ENCODE results near the gene IGF2BP3.

Gene IGF2BP3

DNA sequence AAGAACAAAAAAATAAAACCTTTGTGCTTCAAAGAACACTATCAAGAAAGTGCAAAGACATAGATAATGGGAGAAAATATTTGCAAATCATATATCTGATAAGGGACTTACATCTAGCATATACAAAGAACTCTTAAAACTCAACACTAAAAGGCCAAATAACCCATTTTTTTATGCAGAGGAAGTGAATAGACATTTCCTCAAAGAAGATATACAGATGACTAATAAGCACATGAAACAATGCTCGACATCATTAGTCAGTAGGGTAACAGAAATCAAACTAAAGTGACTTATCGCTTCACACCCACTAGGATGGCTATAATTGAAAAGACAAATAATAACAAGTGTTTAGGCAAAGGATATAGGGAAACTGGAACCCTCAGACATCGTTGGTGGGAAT, 93.2 kb downstream of the IGF2BP3 start:
- DNase-seq (ENCODE audit: low spot score) = peak; percentile 32

DNA sequence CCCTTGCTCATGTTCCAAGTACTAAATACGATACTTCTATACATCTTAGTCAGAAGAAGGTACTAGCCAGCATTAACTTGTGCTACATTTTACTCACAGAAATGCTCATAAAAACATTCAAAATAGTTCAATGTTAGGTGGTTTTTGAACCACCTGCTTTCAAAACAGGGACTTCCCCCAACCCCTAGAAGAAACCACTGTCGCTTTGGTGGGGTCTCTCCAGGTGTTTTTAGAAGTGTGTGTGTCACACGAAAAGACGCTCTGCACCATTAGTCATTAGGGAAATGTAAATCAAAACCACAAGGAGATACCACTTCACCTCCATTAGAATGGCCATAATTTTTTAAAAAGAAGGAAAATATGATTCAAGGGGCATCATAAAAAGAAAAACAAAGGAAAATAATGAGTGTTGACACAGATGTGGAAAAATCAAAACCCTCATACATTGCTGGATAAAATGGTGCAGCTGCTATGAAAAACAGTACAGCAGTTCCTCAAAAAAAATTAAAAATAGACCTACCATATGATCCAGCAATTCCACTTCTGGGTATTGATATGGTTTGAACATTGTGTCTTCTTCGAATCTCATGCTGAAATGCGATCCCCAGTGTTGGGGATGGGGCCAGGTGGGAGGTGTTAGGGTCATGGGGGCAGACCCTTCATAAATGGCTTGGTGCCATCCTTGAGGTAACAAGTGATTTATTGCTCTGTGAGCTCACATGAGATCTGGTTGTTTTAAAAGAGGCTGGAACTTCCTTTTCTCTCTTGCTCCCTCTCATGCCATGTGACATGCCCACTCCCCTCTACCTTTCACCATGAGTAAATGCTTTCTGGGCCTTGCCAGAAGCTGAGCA, 96.9 kb downstream of the IGF2BP3 start:
- peak; percentile 67 for DNase-seq (ENCODE audit: low spot score)

DNA sequence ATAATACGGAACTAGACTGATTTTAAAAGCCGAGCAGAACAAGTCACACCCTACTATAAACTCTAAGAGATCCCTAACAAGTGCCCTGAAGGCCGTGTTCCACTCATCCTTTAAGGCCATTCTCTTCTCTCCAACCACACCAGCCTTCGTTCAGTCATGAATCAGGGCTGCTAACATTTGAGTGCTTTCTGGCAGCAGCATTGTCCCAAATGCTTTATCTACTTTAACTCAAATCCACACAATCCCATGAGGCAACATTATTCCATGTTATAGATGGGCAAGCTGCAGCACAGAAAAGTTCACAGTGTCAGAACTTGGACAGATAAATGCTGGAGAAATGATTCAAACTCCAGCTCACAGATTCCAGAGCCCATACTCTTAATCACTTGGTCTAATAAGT, 97.7 kb downstream of the IGF2BP3 start:
- DNase-seq (ENCODE audit: low spot score) = no peak

DNA sequence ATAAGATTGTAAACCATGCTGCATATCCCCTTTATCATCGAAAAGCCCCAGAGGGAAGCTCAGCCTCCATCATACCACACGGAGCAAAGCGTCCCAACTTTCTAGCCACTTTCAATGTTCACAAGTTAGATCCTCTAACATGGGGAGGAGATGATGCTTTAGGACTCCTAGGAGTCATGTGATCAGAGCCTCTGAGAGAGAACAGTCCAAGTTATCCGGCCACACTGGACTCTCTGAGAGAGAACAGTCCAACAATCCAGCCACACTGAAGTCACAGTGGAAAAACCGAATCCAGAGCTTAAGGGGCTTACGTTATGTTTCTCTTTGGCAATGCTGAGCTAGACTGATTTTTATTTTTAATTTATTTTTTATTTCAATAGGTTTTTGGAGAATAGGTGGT, 98.6 kb downstream of the IGF2BP3 start:
- DNase-seq (ENCODE audit: low spot score) = no peak

DNA sequence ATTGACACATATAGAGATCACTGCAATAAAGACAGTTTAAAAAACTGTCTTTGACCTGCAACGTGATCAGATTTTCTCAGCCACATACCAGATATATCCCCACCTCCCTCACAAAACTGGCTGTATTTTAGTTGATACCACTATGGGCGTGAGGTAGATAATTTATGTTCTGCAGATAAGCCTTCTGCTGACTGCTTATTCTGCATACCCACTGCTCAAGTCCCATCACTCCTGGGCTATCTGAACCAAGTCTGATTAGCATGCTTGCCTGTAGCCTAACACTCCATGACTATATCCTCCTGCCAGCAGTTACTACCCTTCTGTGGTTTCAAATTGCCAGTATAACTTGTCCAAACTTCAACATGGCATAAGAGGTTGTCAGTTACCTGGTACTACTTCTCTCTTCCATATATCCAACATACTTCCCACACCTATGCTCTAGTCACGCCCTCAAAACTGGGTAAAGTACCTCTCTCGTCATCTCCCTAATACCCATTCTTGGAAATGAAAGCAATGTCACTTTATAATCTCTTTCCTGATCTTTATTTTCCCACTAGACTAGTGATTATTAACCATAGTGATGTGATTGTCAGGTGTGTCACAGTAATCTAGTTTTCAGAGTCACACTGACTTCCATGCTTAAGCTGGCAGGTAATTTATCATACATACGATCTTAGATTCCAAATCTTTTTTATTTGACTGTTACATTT, 100.4 kb downstream of the IGF2BP3 start:
- DNase-seq (ENCODE audit: low spot score) = no peak

DNA sequence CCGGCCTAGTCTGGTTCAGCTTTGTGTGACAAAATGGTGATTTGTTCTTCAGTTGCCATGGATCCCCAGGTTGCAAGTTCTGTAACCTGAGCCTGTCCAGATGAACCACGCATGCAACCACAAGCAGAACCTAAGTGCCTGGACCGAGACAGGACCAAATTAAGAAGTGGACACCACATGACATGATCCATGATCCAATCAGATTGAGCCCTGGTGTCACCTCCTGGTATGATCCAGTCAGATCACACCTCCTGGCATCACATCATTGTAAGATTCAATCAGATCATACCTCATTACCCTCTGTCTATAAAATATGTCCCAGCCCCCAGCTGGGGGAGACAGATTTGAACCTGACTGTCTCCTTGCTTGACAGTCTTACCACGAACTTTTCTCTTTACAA, 101.2 kb downstream of the IGF2BP3 start:
- DNase-seq (ENCODE audit: low spot score) = no peak

DNA sequence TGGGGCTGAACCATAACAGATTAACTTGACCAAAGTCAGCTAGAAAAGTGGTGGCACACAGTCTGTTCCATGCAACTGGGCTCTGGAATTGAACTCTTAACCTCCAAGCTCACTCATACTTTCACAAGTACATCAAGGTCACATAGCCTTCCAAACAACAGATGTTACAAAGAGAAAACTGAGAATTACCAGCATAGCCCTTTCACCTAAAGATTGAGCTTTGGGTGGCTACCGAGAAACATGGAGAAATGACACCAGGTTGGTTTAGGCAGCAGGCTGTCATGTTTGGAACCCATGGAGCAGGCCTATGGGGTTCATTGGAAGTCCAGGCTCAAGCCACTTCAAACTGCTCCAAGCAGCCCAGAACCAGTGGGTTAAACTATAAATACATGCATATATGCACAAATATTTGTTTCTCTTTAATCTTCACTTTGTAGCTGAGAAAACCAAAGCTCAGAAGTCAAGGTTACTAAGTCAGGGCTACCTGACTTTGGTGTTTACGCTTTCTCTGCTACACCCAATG, 112.1 kb downstream of the IGF2BP3 start:
- no peak for DNase-seq (ENCODE audit: low spot score)

DNA sequence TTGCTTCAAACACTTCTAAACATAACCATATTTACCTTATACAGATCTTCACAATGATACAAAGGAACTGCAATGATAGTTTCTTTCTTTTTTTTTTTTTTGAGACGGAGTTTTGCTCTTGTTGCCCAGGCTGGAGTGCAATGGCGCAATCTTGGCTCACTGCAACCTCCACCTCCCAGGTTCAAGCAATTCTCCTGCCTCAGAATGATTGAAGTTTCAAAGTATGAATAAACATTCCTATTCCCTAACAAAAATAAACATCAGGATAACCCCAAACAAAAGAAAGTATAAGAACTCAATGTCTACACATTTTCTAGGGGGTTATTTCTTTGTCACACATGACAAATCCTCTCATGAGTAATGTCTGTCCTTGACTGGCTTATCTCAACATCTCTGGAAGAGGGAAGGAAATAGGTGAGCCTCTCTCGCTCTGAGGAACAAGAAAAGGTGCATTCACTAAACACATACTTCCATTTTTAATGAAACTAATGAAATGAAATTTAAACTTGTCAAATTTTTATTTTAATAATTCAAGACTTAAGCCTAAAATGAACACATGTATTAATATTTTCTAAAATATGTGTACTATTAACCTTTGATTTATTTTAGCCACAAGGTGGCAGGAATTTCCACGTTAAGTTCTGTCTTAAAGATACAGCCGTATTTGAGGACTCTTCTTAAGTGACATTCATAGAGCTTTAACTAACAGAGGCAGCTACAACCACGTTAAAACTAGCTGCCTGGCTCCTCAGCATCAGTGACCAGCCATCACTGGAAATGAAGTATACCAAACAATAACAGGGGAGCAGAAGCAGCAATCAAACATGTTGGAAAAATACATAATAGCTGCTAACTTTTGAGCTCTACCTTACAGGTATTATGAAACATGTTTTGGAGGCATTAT, 112.8 kb downstream of the IGF2BP3 start:
- DNase-seq (ENCODE audit: low spot score) = peak; percentile 52

DNA sequence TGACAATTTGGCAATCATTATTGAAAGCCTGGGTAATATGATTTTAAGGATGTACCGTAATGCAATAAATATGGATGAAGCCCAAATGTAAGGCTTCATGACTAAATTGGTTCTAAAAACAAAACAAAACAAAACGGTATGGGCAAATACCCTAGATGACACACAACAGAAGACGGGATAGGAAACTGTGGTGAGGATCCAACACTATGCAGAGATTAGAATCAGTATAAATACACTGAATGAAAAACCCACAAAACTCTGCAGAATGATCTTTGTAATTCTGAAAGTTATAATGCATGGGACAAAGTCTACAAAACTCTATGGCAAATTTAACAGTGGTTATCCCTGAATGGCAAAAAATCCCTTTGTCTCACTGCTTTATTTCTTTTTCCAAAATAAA, 113.6 kb downstream of the IGF2BP3 start:
- peak; percentile 86 for DNase-seq (ENCODE audit: low spot score)

DNA sequence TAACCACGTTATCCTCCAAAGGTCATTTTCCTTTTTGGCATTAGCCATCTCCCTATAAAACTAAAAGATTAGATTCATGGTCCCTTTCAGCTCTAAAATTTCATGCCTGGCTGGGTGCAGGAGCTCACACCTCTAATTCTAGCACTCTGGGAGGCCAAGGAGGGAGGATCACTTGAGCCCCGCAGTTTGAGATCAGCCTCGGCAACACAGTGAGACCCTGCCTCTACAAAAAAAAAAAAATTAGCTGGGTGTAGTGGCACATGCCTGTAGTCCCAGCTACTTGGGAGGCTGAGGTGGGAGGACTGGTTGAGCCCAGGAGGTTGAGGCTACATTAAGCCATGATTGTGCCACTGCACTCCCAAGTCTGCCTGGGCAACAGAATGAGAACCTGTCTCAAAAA, 114.1 kb downstream of the IGF2BP3 start:
- DNase-seq (ENCODE audit: low spot score) = no peak

DNA sequence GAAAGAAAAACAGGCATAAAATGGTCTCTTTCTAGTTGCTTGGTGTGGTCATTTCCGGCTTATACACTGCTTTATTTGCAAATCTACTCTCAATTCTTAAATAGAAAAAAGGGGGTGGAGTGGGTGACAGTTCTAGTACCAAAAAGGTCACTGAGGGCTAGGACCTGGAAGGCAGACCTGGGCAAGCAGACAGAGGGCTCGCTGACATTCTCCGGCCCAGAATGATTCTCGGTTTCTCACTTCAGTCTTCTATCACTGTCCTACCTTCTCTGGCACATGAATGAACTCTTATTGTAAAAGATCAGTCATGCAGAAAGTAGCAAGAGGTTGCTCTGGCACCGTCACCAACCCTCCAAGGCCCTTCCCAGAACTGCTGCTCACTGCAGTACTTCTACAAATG, 117.1 kb downstream of the IGF2BP3 start:
- no peak for DNase-seq (ENCODE audit: low spot score)

DNA sequence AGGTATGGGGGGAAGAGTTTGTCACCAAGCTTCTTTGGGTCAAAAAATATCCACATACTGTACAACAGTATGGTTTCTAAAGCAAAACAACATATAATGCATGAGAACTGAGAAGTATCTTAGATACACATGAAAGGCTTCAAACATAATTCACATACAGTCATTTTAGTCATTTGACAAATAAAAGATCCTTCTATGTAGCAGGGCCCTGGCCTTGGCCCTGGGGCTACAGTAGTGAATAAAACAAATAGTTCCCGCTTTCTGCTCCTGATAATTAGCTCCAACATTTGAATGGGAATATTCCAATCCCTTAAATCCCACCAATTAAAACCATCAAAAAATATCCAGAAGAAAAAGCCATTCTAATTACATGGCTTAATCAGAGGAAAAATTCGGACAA, 119.8 kb downstream of the IGF2BP3 start:
- DNase-seq (ENCODE audit: low spot score) = no peak

DNA sequence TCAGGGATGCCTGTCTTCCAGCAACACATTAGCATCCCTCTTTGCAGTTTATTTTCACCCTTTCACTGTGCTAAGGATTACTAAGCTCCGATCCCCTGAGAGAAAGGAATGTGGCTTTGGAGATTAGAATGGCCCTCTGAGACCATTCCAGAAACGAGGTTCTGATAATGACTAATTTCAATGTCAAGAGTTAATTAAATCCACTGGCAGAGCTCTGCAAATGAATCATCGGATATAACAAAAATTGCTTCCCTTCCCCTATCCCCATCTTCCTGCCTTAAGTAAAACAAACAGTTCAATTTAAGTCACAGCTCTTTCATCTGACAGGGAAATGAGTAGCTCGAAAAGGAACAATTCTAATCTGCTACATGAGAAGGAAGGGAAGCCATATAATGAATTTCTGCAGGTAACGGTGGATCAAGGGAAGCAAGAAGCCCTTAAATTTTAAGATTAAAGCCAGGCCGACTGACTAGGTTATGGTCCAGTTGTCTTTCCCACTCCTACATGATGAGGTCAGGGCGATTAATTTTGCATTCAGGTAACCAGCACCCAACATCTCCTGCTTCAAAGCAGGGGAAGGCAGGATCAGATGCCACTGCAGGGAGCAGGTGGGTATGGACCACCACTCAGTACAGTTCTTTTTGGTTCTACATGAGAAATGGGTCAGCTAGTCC, 120.7 kb downstream of the IGF2BP3 start:
- no peak for DNase-seq (ENCODE audit: low spot score)

DNA sequence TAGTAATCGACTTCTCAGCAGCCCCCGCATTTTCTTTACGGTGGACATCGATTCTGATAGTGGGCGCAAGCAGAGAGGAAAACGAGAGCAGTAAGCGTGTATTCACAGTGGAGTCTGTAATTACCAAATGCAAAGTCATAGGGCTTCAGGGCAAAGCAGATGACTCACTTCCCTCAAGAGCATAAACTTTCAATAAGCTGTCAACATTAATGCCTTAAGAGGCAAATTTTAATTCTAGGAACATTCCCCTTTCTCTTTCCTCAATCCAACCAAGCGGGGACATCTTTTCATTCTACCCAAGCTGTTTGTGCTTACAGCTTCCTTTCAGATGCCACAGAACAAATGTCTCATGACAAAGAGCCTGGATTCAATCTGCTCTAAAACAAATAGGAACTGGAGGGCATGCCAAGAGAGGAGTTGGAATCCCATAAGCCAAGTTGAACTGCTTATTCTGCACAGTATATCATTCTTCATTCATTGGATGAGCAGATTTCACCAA, 122.6 kb downstream of the IGF2BP3 start:
- DNase-seq (ENCODE audit: low spot score) = no peak

DNA sequence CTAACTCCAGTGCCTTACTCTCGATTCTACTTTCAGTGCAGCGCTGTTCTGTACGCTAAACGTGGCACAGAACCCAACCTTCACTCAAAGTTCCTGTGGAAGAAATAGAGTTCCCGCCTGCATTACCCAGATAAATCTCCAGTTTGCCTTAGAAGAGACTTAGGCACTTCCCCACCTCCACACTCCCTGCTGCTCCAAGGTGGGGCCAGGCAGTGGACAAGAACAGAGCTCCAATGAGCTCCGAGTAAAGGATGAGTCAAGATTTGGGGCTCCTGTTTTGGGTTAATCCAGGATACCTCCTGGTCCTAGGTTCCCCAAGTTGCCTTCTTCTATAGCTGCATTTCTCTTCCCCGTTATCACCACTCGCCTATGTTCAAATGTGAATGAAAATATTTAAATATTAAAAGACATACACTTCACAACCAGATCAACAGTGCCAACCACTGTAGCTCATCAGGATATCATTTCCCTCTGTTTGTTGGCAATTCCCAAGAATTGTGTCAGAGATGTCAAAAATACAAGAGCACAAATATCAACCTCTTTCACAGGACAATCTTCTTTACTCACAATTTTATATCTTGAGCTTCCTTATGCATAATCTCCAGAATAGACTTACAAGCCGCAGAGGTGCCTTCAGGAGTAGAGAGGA, 123.1 kb downstream of the IGF2BP3 start:
- DNase-seq (ENCODE audit: low spot score) = no peak

DNA sequence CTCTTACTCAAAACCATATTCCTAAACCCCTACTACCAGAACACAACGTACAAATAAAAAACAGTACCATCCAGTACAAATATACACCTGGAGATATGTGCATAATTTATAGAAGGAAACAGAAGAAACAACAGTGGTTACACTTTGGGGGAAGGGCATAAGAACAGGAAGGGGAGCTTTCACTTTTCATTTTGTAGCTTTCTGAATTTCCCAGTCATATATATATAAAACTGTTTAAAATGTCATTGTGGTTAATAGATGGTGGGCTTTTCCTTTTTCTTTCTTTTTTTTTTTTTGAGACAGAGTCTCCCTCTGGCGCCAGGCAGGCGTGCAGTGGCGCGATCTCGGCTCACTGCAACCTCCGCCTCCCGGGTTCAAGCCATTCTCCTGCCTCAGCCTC, 124.0 kb downstream of the IGF2BP3 start:
- DNase-seq (ENCODE audit: low spot score) = peak; percentile 19

DNA sequence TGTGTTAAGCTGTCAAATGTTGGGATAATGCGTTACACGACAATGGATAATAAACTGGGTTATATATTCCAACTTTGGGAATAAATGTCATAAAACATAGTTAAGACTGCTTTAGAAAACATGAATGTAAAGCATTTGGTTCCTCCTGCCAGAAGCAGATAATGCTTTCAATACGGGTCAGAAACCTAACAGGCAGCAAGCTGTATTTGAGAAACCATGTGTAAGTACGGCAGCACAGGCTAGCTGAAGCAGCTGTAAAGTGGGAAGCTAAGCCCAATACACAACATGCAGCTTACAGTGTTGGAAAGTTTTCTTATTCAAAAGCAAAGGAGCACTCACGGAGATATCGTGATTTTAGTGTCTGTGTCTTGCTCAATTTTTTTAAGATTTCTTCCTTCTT, 124.7 kb downstream of the IGF2BP3 start:
- DNase-seq (ENCODE audit: low spot score) = no peak

DNA sequence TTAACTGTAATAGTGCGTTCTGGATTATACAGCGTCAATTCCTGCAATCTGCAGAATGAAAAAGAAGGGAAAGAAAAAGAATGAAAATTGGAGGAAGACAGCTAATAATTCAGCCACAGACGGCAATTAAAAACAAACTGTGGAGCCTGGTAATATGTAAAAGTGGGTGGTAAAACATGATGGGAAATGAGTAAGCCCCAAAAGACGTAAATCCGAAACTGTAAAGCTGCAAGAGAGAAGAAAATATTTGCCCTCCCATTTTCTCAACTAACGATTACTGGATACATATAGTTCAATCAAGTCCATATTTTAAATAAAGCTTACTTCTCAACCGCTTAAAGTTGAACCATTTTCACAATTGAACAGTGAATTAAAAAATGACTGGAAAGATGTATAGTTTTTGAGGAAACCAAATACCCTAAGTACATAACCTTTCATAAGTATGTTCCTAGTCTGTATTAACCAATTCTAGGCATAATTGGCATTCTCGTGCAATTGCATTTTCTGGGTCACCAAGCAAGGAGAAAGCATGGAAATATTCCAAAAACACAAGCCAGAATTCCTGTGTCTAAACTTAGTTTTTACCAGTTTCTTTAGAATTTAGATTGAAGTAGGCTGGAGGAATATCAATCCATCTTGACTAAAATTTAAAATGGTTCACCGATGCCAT, 126.3 kb downstream of the IGF2BP3 start:
- DNase-seq (ENCODE audit: low spot score) = no peak

DNA sequence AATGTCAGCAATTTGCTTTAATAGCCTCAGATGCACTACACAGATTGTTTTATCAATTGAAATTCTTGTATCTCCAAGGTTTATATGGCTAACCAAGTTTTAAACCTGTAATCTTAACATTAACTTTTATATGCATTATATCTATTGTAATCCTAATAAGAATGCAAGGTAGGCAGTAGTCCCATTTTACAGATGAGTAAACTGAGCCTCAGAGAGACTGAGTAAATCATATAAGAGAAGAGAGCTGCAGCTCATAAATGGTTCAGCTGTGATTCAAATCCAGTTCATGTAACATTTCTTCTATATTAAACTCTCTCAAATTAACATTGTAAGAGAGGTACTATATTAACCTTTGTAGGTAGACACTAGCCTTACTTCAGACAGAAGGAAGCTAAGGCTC, 127.2 kb downstream of the IGF2BP3 start:
- DNase-seq (ENCODE audit: low spot score) = no peak

DNA sequence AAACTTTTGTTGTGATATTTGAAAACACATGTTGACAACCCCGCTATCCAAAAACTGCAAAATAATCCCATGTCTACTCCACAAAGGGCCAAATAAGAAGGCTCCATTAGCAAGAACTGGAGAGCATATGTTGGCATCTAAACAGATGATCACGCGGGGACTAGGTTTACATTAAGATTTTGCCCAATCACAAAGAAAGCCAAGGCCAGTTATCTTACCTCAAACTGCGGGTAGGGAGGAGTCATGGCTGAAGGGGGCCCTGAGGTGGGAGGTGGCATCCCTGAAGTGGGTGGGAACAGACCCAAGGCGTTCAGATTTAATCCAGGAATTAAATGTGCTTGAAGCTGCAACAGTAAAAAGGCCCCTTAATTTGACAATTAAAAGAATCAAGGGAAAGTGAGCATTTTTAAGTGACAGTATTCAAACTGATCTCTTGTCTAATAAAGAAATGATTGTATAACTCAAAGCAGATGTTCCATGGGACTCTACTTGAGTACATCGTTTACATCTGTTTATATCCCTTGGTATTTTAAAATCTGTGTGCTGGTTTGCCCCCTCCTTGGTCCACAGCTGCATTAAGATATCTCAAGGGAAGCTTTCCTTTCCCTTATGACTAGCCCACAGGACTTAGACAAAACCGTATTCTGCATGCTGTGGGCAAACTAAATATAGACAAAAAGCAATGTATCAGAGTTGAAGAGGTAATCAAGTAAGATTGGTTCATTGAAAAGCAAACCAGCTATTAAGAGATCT, 128.3 kb downstream of the IGF2BP3 start:
- DNase-seq (ENCODE audit: low spot score) = no peak
